ENCODE measurements around the gene IGF2BP2. TPM values are rescaled to one million over a fixed set of nuclear protein-coding genes. Genes with fewer than 3 reads are reported as not detected.

Gene IGF2BP2
- total and polyA plus RNA-seq, 2 of the 13 experiments (the other 11 are each of a cell fraction or from before 2014, with no cell fraction given): 6.5 to 46.0 TPM

- TF ChIP-seq, protein P1, sequence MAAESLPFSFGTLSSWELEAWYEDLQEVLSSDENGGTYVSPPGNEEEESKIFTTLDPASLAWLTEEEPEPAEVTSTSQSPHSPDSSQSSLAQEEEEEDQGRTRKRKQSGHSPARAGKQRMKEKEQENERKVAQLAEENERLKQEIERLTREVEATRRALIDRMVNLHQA (CRISPR knock-in tag; IDR thresholded peaks at IDR 0.05): no peak
- TF ChIP-seq ZBTB8A (CRISPR knock-in tag; IDR thresholded peaks at IDR 0.05; ENCODE audit: borderline replicate concordance, low read depth) (no peak), HNRNPL (IDR thresholded peaks at IDR 0.05; ENCODE audit: low read depth, low read length) (no peak), HMG20B (CRISPR knock-in tag; conservative IDR thresholded peaks at IDR 0.05) (no peak), ZNF605 (CRISPR knock-in tag; IDR thresholded peaks at IDR 0.05) (peak; percentile 58; the same call in 1 of the 2 replicates), ZNF484 (CRISPR knock-in tag; IDR thresholded peaks at IDR 0.05; ENCODE audit: borderline replicate concordance, low read depth) (no peak), PHF21A (CRISPR knock-in tag; IDR thresholded peaks at IDR 0.05) (peak; percentile 82), ZNF709 (CRISPR knock-in tag; IDR thresholded peaks at IDR 0.05) (no peak; the same call in 1 of the 2 replicates), MYC (CRISPR knock-in tag; IDR thresholded peaks at IDR 0.05; ENCODE audit: borderline replicate concordance) (no peak), ZNF282 (IDR thresholded peaks at IDR 0.05; ENCODE audit: partially characterized antibody) (no peak), IKZF5 (CRISPR knock-in tag; IDR thresholded peaks at IDR 0.05) (no peak), ZNF781 (CRISPR knock-in tag; IDR thresholded peaks at IDR 0.05; ENCODE audit: borderline replicate concordance, not compliant biosample characterization) (peak; percentile 67), KLF6 (CRISPR knock-in tag; IDR thresholded peaks at IDR 0.05) (no peak), TGIF2 (CRISPR knock-in tag; IDR thresholded peaks at IDR 0.05) (no peak), ZNF318 (CRISPR knock-in tag; IDR thresholded peaks at IDR 0.05) (no peak), ZSCAN29 (CRISPR knock-in tag; conservative IDR thresholded peaks at IDR 0.05) (no peak), U2AF1 (optimal IDR thresholded peaks at IDR 0.05; ENCODE audit: low read depth, low read length) (no peak)
- TF ChIP-seq, protein P2, sequence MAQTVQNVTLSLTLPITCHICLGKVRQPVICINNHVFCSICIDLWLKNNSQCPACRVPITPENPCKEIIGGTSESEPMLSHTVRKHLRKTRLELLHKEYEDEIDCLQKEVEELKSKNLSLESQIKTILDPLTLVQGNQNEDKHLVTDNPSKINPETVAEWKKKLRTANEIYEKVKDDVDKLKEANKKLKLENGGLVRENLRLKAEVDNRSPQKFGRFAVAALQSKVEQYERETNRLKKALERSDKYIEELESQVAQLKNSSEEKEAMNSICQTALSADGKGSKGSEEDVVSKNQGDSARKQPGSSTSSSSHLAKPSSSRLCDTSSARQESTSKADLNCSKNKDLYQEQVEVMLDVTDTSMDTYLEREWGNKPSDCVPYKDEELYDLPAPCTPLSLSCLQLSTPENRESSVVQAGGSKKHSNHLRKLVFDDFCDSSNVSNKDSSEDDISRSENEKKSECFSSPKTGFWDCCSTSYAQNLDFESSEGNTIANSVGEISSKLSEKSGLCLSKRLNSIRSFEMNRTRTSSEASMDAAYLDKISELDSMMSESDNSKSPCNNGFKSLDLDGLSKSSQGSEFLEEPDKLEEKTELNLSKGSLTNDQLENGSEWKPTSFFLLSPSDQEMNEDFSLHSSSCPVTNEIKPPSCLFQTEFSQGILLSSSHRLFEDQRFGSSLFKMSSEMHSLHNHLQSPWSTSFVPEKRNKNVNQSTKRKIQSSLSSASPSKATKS (CRISPR knock-in tag; IDR thresholded peaks at IDR 0.05): no peak
These were observed 79.6 kb downstream of the IGF2BP2 start (continued) for GRCh38 chr3:185744997-185745843.
